GM19372 (cell line): ENCODE measurements around the gene PIRT.

Source experiments
- ATAC-seq: cut with Tn5 transposase; IDR thresholded peaks from one replicate; pipeline ENCODE4 v1.9.1; 2021; ENCODE audit warnings: mild to moderate bottlenecking, low read depth, moderate library complexity; ENCODE audit not compliant: unreplicated experiment

Gene PIRT

GRCh38 chr17:10824874-10825273 is 13.0 kb downstream of the PIRT start:
- no peak for ATAC-seq

GRCh38 chr17:10821770-10822169 is 16.1 kb downstream of the PIRT start:
- no peak for ATAC-seq

- ATAC-seq = no peak
Measured at GRCh38 chr17:10821054-10821453, 16.8 kb downstream of the PIRT start.

GRCh38 chr17:10815319-10815718 is 22.6 kb downstream of the PIRT start:
- ATAC-seq = no peak

- ATAC-seq = no peak
Measured at GRCh38 chr17:10814075-10814474, 23.8 kb downstream of the PIRT start.

- ATAC-seq = no peak
Measured at GRCh38 chr17:10812674-10813073, 25.2 kb downstream of the PIRT start.

- ATAC-seq = no peak
Measured at GRCh38 chr17:10809605-10810004, 28.3 kb downstream of the PIRT start.

GRCh38 chr17:10807704-10808128 is 30.2 kb downstream of the PIRT start:
- no peak for ATAC-seq

- no peak for ATAC-seq
Measured at GRCh38 chr17:10806545-10807262, 31.2 kb downstream of the PIRT start.

- ATAC-seq = no peak
Measured at GRCh38 chr17:10805911-10806310, 32.0 kb downstream of the PIRT start.

- ATAC-seq = no peak
Measured at GRCh38 chr17:10804546-10804945, 33.3 kb downstream of the PIRT start.

GRCh38 chr17:10803830-10804475 is 33.9 kb downstream of the PIRT start, which contains the start of gene TMEM238L:
Gene TMEM238L, minus strand, starts transcription at chr17:10804099. Its CDS starts 136 bp downstream, at chr17:10803963.
- ATAC-seq = no peak

- ATAC-seq = no peak
Measured at GRCh38 chr17:10803350-10803749, 34.5 kb downstream of the PIRT start.

GRCh38 chr17:10802496-10803284 is 35.2 kb downstream of the PIRT start:
- ATAC-seq = no peak

- no peak for ATAC-seq
Measured at GRCh38 chr17:10799407-10799806, 38.5 kb downstream of the PIRT start.

- no peak for ATAC-seq
Measured at GRCh38 chr17:10798910-10799309, 39.0 kb downstream of the PIRT start.

- ATAC-seq = no peak
Measured at GRCh38 chr17:10798332-10798749, 39.5 kb downstream of the PIRT start.

GRCh38 chr17:10797476-10798328 is 40.2 kb downstream of the PIRT start:
- no peak for ATAC-seq

GRCh38 chr17:10793816-10794215 is 44.1 kb downstream of the PIRT start:
- no peak for ATAC-seq

- ATAC-seq = no peak
Measured at GRCh38 chr17:10793256-10793655, 44.6 kb downstream of the PIRT start.
